GM23248 (cell line): ENCODE measurements around the gene NEGR1. TPM values are rescaled to one million over a fixed set of nuclear protein-coding genes. Genes with fewer than 3 reads are reported as not detected.

Experiments used
- DNase-seq: peaks from one replicate; pipeline ENCODE4 v3.0.0-alpha.2; 2015
- H2AFZ ChIP-seq: fragments of 200-600 bp; sonication (generic); 2 replicates; pipeline ENCODE4 v1.6.1; 2016; ENCODE audit warnings: antibody characterized with exemption
- H3F3A ChIP-seq: fragments of 200-600 bp; sonication (generic); 2 replicates; pipeline ENCODE4 v1.6.1; 2016; ENCODE audit warnings: mild to moderate bottlenecking, antibody characterized with exemption, mixed run types; ENCODE audit not compliant: insufficient read depth
- H3K27ac ChIP-seq: fragments of 200-600 bp; sonication (generic); 2 replicates; pipeline ENCODE4 v1.5.1; 2016; ENCODE audit warnings: mild to moderate bottlenecking
- H3K27me3 ChIP-seq: fragments of 200-600 bp; sonication (generic); replicated peaks from 2 replicates; pipeline ENCODE4 v1.6.1; 2016; ENCODE audit warnings: mild to moderate bottlenecking; ENCODE audit not compliant: insufficient read depth
- H3K36me3 ChIP-seq: fragments of 200-600 bp; sonication (generic); 2 replicates; pipeline ENCODE4 v1.6.1; 2016; ENCODE audit warnings: low read depth, mild to moderate bottlenecking
- H3K4me1 ChIP-seq: fragments of 200-600 bp; sonication (generic); 2 replicates; pipeline ENCODE4 v1.6.1; 2016; ENCODE audit warnings: mild to moderate bottlenecking; ENCODE audit not compliant: insufficient read depth
- H3K4me2 ChIP-seq: fragments of 200-600 bp; sonication (generic); one replicate; pipeline ENCODE4 v1.6.1; 2016; ENCODE audit warnings: mild to moderate bottlenecking; ENCODE audit not compliant: unreplicated experiment
- H3K4me3 ChIP-seq: fragments of 200-600 bp; sonication (generic); 2 replicates; pipeline ENCODE4 v1.5.1; 2016; ENCODE audit warnings: mild to moderate bottlenecking
- H3K79me2 ChIP-seq: fragments of 200-600 bp; sonication (generic); 2 replicates; pipeline ENCODE4 v1.6.1; 2016; ENCODE audit warnings: mild to moderate bottlenecking; ENCODE audit not compliant: insufficient read depth
- H3K9ac ChIP-seq: fragments of 200-600 bp; sonication (generic); 2 replicates; pipeline ENCODE4 v1.6.1; 2016; ENCODE audit warnings: mild to moderate bottlenecking
- H3K9me2 ChIP-seq: fragments of 200-600 bp; sonication (generic); 2 replicates; pipeline ENCODE4 v1.6.1; 2016; ENCODE audit warnings: mixed run types, mild to moderate bottlenecking, moderate library complexity; ENCODE audit not compliant: insufficient read depth
- H3K9me3 ChIP-seq: fragments of 200-600 bp; sonication (generic); one replicate; pipeline ENCODE4 v1.6.1; 2017; ENCODE audit warnings: low read depth
- H4K20me1 ChIP-seq: fragments of 200-600 bp; sonication (generic); 2 replicates; pipeline ENCODE4 v1.6.0; 2016; ENCODE audit not compliant: insufficient read depth
- EZH2 ChIP-seq: fragments of 200-600 bp; sonication (generic); IDR thresholded peaks from 2 replicates; pipeline ENCODE4 v1.6.1; 2018; ENCODE audit warnings: antibody characterized with exemption, mild to moderate bottlenecking; ENCODE audit not compliant: insufficient read depth, poor library complexity, severe bottlenecking
- EZH2phosphoT487 ChIP-seq: fragments of 200-600 bp; sonication (generic); IDR thresholded peaks from 2 replicates; pipeline ENCODE4 v1.6.1; 2018; ENCODE audit warnings: antibody characterized with exemption, moderate library complexity, mild to moderate bottlenecking, low read depth; ENCODE audit not compliant: insufficient read depth
- WGBS, 2 experiments: methylation state at CpG; one replicate each; pipeline ENCODE4 v1.1.6; 2015 to 2017; ENCODE audit warnings: low lambda C conversion rate in 2 of 2, low coverage in 1 of 2; ENCODE audit errors: missing lambda C conversion rate in 2 of 2; 5-methylcytosine and 5-hydroxymethylcytosine counted together
- in situ Hi-C: fragments of 300-500 bp; cut with MboI; formaldehyde crosslinking; loops from 2 replicates; pipeline ENCODE4 v1.15.0; 2020
- polyA plus RNA-seq: library from polyadenylated mRNA; unstranded; fragments of >200 nt; fragmentation: Nextera tagmentation; extraction: Ambion mirVana; gene quantifications from 2 replicates; pipeline ENCODE4 v1.2.1, GENCODE V29; 2016
- total RNA-seq: library from RNA; depleted of rRNA; stranded (reverse); fragments of >200 nt; shearing (Covaris generic); gene quantifications from 2 replicates; pipeline ENCODE4 v1.2.3, GENCODE V29; 2014

Gene NEGR1
- total and polyA plus RNA-seq, 2 experiments from 2014 or later, result 14.3 to 15.7 TPM

DNA sequence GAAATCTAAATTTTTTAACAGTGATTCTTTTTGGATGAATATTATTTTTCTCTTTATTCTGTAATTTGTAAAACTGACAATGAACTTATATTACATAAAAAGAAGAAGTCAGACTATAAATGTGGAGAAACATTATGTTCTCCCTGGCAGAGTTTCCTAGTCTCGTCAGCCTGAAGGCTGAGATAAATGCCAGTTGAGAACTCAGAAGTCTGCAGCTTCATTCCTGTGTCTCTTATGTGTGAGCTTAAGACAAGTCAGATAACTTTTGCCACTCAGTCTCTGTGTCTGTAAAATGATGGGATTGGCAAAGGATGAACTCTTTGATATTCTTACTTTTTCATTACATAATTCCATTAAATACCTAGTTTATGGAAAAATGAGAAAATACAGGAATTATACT lies 632.7 kb downstream of the NEGR1 start:
- Histone ChIP-seq H2AFZ (no peak overlapping the region), H3K27ac (no peak overlapping the region), H3K36me3 (no peaks in the 10 kb centered on the region), H3K27me3 (no peaks in the 10 kb centered on the region), H3K4me1 (peaks cover 13% of the 10 kb centered on the region; the same call in 1 of the 2 replicates), H3F3A (no peaks in the 10 kb centered on the region), H4K20me1 (no peaks in the 10 kb centered on the region), H3K79me2 (no peaks in the 10 kb centered on the region), H3K4me3 (no peak overlapping the region), H3K9me3 (no peaks in the 10 kb centered on the region), H3K9ac (no peak overlapping the region), H3K4me2 (peak overlapping the region; percentile 12), H3K9me2 (no peaks in the 10 kb centered on the region)
- TF ChIP-seq EZH2, result no peak
- TF ChIP-seq EZH2phosphoT487, result no peak
- 83 to 92% methylated on average over 1 of the region's 1 CpG for WGBS, 2 experiments
- in situ Hi-C loops, result no loop called here
- DNase-seq, result no peak

DNA sequence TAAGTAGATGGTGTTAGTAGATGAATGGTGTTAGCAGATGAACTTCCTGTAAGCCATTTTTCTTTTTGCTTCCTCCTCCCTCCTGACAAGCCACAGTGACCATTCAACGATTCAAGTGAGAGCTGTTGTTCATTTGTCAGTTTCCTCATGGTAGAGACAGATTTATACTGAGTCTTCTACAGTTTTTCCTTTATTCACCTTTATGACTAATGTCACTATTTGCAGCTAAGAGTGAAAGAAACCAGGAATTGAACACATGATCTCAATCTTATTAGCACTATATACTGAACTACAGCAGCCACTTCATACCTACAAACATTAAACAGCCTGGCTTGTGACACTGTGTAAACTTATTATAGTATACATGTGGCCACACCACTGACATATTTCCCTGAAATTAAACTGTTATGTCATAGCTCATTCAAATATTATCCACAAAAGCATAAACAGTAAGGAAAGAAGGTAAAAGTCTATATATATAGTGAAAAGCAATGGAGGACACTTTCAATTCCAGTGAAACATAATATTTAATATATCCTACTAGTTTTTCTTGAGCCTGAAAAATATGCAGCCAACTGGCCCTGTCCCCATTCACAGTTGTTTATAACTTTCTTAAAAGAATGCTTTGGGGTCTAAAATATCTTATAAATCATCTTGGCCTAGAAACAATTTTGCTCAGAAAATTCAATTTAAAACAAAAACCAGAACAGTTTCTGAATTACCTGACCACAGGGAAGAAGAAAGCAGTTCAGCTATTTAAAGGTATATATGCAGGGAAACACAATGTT lies 634.6 kb downstream of the NEGR1 start:
- no peak for TF ChIP-seq EZH2phosphoT487
- no peak for TF ChIP-seq EZH2
- Histone ChIP-seq H3K4me2 (no peak overlapping the region), H3K4me1 (peaks cover 13% of the 10 kb centered on the region; the same call in 1 of the 2 replicates), H2AFZ (no peak overlapping the region), H3K79me2 (no peaks in the 10 kb centered on the region), H3K4me3 (no peak overlapping the region), H3K27me3 (no peaks in the 10 kb centered on the region), H3K9me3 (no peaks in the 10 kb centered on the region), H3K9ac (no peak overlapping the region), H3F3A (no peaks in the 10 kb centered on the region), H3K36me3 (no peaks in the 10 kb centered on the region), H4K20me1 (no peaks in the 10 kb centered on the region), H3K27ac (no peak overlapping the region), H3K9me2 (no peaks in the 10 kb centered on the region; the same call in 1 of the 2 replicates)
- 48 to 61% methylated on average over 1 of the region's 1 CpG for WGBS, 2 experiments
- DNase-seq, result no peak
- in situ Hi-C loops, result no loop called here

DNA sequence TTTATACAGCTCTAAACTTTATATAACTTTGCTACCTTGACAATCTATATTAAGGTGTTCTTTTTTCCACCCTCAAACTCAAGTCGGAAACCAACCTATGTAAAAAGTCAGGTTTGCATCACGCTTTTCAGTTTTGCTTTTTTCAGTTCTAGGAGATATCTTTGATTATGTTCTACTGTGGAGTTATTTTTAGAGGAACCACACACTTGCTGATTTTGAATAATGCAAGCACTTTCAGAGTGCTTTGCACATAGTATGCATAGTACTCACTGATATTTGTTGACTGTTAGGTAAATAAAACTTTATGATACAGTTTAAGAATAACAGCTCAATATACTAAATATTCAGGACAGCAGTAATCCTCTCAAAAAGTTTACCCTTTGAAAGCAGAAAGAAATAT lies 637.3 kb downstream of the NEGR1 start:
- Histone ChIP-seq H3K9me2 (no peaks in the 10 kb centered on the region; the same call in 1 of the 2 replicates), H3K4me1 (peaks cover 5% of the 10 kb centered on the region; the same call in 1 of the 2 replicates), H4K20me1 (no peaks in the 10 kb centered on the region), H3K4me3 (no peak overlapping the region), H3K4me2 (no peak overlapping the region), H3K27me3 (no peaks in the 10 kb centered on the region), H3F3A (no peaks in the 10 kb centered on the region), H3K79me2 (no peaks in the 10 kb centered on the region), H3K36me3 (no peaks in the 10 kb centered on the region), H2AFZ (no peak overlapping the region), H3K27ac (no peak overlapping the region), H3K9me3 (no peaks in the 10 kb centered on the region), H3K9ac (no peak overlapping the region)
- in situ Hi-C loops, result no loop called here
- no peak for DNase-seq
- TF ChIP-seq EZH2, result no peak
- TF ChIP-seq EZH2phosphoT487, result no peak
- WGBS, 2 experiments, result 92 to 96% methylated on average over 2 of the region's 2 CpGs

DNA sequence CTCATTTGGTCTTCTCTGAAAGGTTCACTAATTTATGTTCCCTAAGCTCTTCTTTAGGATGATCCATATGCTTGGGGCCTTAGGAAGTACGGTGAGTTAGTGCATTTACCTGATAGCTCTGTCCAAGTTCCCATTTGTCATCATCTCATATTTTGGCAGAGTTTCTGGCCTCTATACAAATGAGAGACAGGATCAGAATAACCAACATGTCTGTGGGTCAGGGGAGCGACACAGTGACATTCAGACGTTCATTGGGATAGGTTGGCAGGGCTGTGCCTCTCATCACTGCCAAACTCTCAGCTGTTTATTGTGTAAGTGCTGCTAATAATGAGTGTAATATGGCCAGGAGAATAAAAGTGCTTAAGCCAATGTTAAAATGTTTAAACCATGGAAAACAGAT lies 640.4 kb downstream of the NEGR1 start:
- no peaks in the 10 kb centered on the region for H3K79me2 ChIP-seq
- H3F3A ChIP-seq, result 0 out of 2 replicates have a peak, but pooled peaks cover 7% of the 10 kb centered on the region
- no peaks in the 10 kb centered on the region; the same call in 1 of the 2 replicates for H3K9me2 ChIP-seq
- TF ChIP-seq EZH2phosphoT487 (no peak), EZH2 (no peak)
- no peaks in the 10 kb centered on the region for H3K9me3 ChIP-seq
- WGBS, 2 experiments, result 53 to 62% methylated on average over 3 of the region's 3 CpGs
- in situ Hi-C loops, result no loop called here
- no peak overlapping the region for H3K9ac ChIP-seq
- H3K4me1 ChIP-seq, result 0 out of 2 replicates have a peak, but pooled peaks cover 6% of the 10 kb centered on the region
- no peak for DNase-seq
- no peak overlapping the region for H2AFZ ChIP-seq
- no peaks in the 10 kb centered on the region for H3K36me3 ChIP-seq
- no peaks in the 10 kb centered on the region for H4K20me1 ChIP-seq
- H3K27me3 ChIP-seq, result no peaks in the 10 kb centered on the region
- H3K27ac ChIP-seq, result no peak overlapping the region
- H3K4me2 ChIP-seq, result no peak overlapping the region
- no peak overlapping the region for H3K4me3 ChIP-seq
